ENCODE results near the gene TUBA1C. TPM values are rescaled to one million over a fixed set of nuclear protein-coding genes. Genes with fewer than 3 reads are reported as not detected.
A peak's percentile ranks its signal among the peaks of the same experiment; 100 is the strongest.

TUBA1C gene
- total and polyA plus RNA-seq, 9 of the 15 experiments (the other 6 are each of a cell fraction or from before 2014, with no cell fraction given): 755 to 3,012 (median 914) TPM

- intact Hi-C loops (cut with micrococcal nuclease) (no loop called here), in situ Hi-C loops (cut with MboI) (no loop called here)
- Histone ChIP-seq H3K4me3 (no peak overlapping the region), H3K9me1 (ENCODE audit: control insufficient read depth, insufficient read depth, low read length) (no peaks in the 10 kb centered on the region), H2AFZ (ENCODE audit: low read depth, low read length) (no peak overlapping the region), H4K20me1 (replicated peaks; ENCODE audit: control insufficient read depth, insufficient read depth, low read length) (peaks cover 20% of the 10 kb centered on the region), H3K4me1 (replicated peaks in 1 of 2; ENCODE audit: control insufficient read depth in 2 of 2, insufficient read depth in 2 of 2, low read length in 2 of 2) (peaks cover 5 to 8% of the 10 kb centered on the region in 2 experiments; a peak in 3 of 5 replicates), H3K27ac (ENCODE audit: extremely low read depth, low read depth, low read length) (no peak overlapping the region), H3K4me2 (ENCODE audit: insufficient read depth, low read length) (no peak overlapping the region), H3K9ac (ENCODE audit: insufficient read depth in 1 of 2, low read depth in 2 of 2, low read length in 2 of 2) (peak overlapping the region in 1 of 2 experiments; percentile 64; a peak in 2 of 4 replicates), H3K79me2 (ENCODE audit: control insufficient read depth, insufficient read depth, low read length) (no peaks in the 10 kb centered on the region), H3K27me3 (ENCODE audit: control insufficient read depth in 2 of 2, insufficient read depth in 2 of 2, low read length in 2 of 2) (no peaks in the 10 kb centered on the region), H3K36me3 (ENCODE audit: control insufficient read depth, insufficient read depth, low read length) (peaks cover 21% of the 10 kb centered on the region), H3K9me3 (replicated peaks; ENCODE audit: control insufficient read depth, insufficient read depth, low read depth, low read length) (no peaks in the 10 kb centered on the region)
- WGBS (ENCODE audit: insufficient coverage, low coverage, missing lambda C conversion rate): 56% methylated on average over 13 of the region's 13 CpGs
- ChIA-PET CTCF (ENCODE audit: low intra/inter-chr PET ratio) (no interaction called here), POLR2A (interaction anchor here (0.5 to 7.5 kb wide), 10 partner anchors 9 to 146 kb away, joined by 3 to 141 read pairs (median 4); partner anchors contain the start of genes PRPH, TUBA1B and TUBA1C)
- ATAC-seq (no peak), FAIRE-seq (no peak), DNase-seq (ENCODE audit: extremely low read depth in 1 of 4, low spot score in 3 of 4) (no peak)
- TF ChIP-seq ZNF175 (CRISPR knock-in tag; IDR thresholded peaks at IDR 0.05; ENCODE audit: low read depth): no peak
- no peak for TF ChIP-seq NFIC (IDR thresholded peaks at IDR 0.05)
- no peak for TF ChIP-seq ZBTB7A (IDR thresholded peaks at IDR 0.05; ENCODE audit: borderline replicate concordance, control insufficient read depth, low read depth, low read length)
- no peak for TF ChIP-seq HNRNPL (IDR thresholded peaks at IDR 0.05; ENCODE audit: low read depth, low read length)
- no peak for TF ChIP-seq IRF2 (CRISPR knock-in tag; IDR thresholded peaks at IDR 0.05)
- TF ChIP-seq SAP30 (IDR thresholded peaks at IDR 0.05; ENCODE audit: borderline replicate concordance, insufficient read depth, low read depth, low read length, poor library complexity, severe bottlenecking): no peak
- no peak for TF ChIP-seq KDM4B (IDR thresholded peaks at IDR 0.05; ENCODE audit: borderline replicate concordance in 2 of 2, low read depth in 1 of 2)
- no peak for TF ChIP-seq NR0B1 (IDR thresholded peaks at IDR 0.05; ENCODE audit: partially characterized antibody)
- no peak for TF ChIP-seq ZBTB33 (CRISPR knock-in tag; IDR thresholded peaks at IDR 0.05)
- TF ChIP-seq PTRF (tag; IDR thresholded peaks at IDR 0.05): no peak
- no peak for TF ChIP-seq ATF2 (CRISPR knock-in tag; IDR thresholded peaks at IDR 0.05)
- BruUV-seq (replicated peaks): no TSS peak
These were observed 11.7 kb downstream of the TUBA1C start for GRCh38 chr12:49276304-49277290.

Data from K562 (cell line).